Measurements from ENCODE around the gene ADA.

DNA sequence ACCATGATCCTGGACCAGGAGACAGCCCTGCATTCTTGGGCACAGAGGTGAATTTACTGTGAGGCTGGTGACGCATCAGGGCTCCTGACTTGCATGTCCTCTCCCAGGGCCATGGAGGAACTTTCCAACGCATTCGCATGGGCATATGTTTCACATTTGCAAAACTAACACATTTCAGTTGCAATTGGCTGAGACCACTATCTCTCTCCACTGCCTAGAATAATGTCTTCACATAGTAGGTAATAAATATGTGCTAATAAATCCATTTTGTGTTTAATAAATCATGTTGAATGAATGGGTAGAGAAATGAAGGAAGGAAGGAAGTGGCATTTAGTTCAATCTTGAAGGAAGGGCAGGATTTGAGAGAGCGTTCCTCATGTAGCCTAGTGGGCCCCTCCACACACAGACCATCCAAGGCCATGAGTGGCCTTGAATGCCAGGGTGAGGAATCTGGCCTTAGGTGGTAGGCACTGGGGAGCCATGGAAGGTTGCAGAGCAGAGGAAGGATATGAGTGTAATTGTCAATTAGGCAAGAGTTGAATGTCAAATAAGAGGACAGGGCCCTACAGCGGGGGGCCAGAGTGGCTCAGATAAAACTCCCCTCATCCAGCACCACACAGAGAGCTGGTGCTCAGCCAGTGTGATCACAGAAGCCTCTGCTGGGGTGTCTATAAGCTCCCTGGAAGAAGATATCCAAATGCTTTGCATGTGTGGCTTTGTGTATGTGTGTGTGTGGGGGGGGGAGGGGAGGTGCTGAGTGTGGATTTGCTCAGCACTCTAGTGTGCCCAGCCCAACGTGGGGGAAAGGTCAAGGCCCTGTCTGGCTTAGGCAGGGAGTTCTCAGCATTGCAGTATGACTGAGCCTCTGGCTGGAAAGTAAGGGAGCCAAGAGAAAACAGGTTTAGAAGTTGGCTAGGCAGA lies 32.8 kb upstream of the ADA start:
- TF ChIP-seq, protein P1, sequence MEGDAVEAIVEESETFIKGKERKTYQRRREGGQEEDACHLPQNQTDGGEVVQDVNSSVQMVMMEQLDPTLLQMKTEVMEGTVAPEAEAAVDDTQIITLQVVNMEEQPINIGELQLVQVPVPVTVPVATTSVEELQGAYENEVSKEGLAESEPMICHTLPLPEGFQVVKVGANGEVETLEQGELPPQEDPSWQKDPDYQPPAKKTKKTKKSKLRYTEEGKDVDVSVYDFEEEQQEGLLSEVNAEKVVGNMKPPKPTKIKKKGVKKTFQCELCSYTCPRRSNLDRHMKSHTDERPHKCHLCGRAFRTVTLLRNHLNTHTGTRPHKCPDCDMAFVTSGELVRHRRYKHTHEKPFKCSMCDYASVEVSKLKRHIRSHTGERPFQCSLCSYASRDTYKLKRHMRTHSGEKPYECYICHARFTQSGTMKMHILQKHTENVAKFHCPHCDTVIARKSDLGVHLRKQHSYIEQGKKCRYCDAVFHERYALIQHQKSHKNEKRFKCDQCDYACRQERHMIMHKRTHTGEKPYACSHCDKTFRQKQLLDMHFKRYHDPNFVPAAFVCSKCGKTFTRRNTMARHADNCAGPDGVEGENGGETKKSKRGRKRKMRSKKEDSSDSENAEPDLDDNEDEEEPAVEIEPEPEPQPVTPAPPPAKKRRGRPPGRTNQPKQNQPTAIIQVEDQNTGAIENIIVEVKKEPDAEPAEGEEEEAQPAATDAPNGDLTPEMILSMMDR (IDR thresholded peaks at IDR 0.05; ENCODE audit: insufficient read depth, low read depth, low read length): no peak
- TF ChIP-seq EZH2 (IDR thresholded peaks at IDR 0.05; ENCODE audit: insufficient read depth, low read length): no peak
